H1 (cell line): ENCODE measurements around the gene URAD. TPM values are rescaled to one million over a fixed set of nuclear protein-coding genes. Genes with fewer than 3 reads are reported as not detected.

ENCODE experiments used
- CTCF ChIA-PET: fragments of 300-600 bp; sonication (Branson Sonifier 250); formaldehyde crosslinking; loops from one replicate; lab custom pipeline; 2021; ENCODE audit not compliant: partially characterized antibody; lab: Charles Lee
- POLR2A ChIA-PET: fragments of 300-600 bp; sonication (Branson Sonifier 250); formaldehyde crosslinking; loops from one replicate; lab custom pipeline; 2021; ENCODE audit warnings: inconsistent platforms; ENCODE audit not compliant: partially characterized antibody; lab: Charles Lee
- DNase-seq, 2 experiments: peaks; one replicate each; pipeline versions ENCODE4 v3.0.0 to v3.0.0-alpha.2; 2010 to 2022; ENCODE audit warnings: low spot score in 2 of 2, low read depth in 1 of 2, mixed read lengths in 1 of 2
- FAIRE-seq: peaks from 2 replicates; lab custom pipeline; 2011; peaks lifted over from hg19 to GRCh38; lab: Jason Lieb, UNC
- H2AFZ ChIP-seq: 2 replicates; pipeline ENCODE4 v1.8.1; 2012; ENCODE audit warnings: low read length, inconsistent platforms
- H2AK5ac ChIP-seq: 2 replicates; pipeline ENCODE4 v1.6.1; 2013; ENCODE audit warnings: low read depth, low read length
- H2BK120ac ChIP-seq: replicated peaks from 2 replicates; pipeline ENCODE3; 2013; ENCODE audit warnings: low read depth, low read length, inconsistent platforms
- H2BK12ac ChIP-seq: 2 replicates; pipeline ENCODE4 v1.6.1; 2013; ENCODE audit warnings: low read depth, low read length
- H2BK15ac ChIP-seq: 2 replicates; pipeline ENCODE4 v1.6.1; 2013; ENCODE audit warnings: low read length
- H2BK20ac ChIP-seq: 2 replicates; pipeline ENCODE4 v1.6.1; 2013; ENCODE audit warnings: low read length
- H2BK5ac ChIP-seq: 2 replicates; pipeline ENCODE4 v1.6.1; 2013; ENCODE audit warnings: low read depth, low read length
- H3K14ac ChIP-seq: 2 replicates; pipeline ENCODE4 v1.6.1; 2013; ENCODE audit warnings: inconsistent platforms; ENCODE audit not compliant: insufficient read length
- H3K18ac ChIP-seq: 2 replicates; pipeline ENCODE4 v1.6.1; 2013; ENCODE audit warnings: low read length; ENCODE audit errors: extremely low read depth
- H3K23ac ChIP-seq: 2 replicates; pipeline ENCODE4 v1.6.1; 2013; ENCODE audit warnings: inconsistent platforms; ENCODE audit not compliant: insufficient read length
- H3K23me2 ChIP-seq: 2 replicates; pipeline ENCODE4 v1.6.1; 2013; ENCODE audit warnings: low read depth, low read length
- H3K27ac ChIP-seq: 2 replicates; pipeline ENCODE4 v1.6.1; 2011; ENCODE audit warnings: low read depth, low read length, inconsistent platforms
- H3K27me3 ChIP-seq, 4 experiments: replicated peaks in 1 of 4; 1 replicate in 1 of 4; 2 replicates in 3 of 4; pipeline versions ENCODE4 v1.6.1 to v1.8.1; 2011 to 2013; ENCODE audit warnings: low read length in 3 of 4, mild to moderate bottlenecking in 3 of 4, inconsistent platforms in 2 of 4, mixed read lengths in 2 of 4, moderate library complexity in 1 of 4; ENCODE audit not compliant: control insufficient read depth in 3 of 4, insufficient read depth in 3 of 4; ENCODE audit errors: extremely low read depth in 1 of 4
- H3K36me3 ChIP-seq, 4 experiments: 2 replicates each; pipeline versions ENCODE4 v1.6.1 to v1.8.1; 2011 to 2013; ENCODE audit warnings: mild to moderate bottlenecking in 4 of 4, low read length in 3 of 4, moderate library complexity in 2 of 4, control low read depth in 1 of 4, inconsistent platforms in 1 of 4; ENCODE audit not compliant: insufficient read depth in 4 of 4, control insufficient read depth in 2 of 4
- H3K4ac ChIP-seq: replicated peaks from 2 replicates; pipeline ENCODE3; 2013; ENCODE audit warnings: low read length, low read depth, mixed read lengths, inconsistent platforms; ENCODE audit not compliant: insufficient read length
- H3K4me1 ChIP-seq, 4 experiments: replicated peaks in 1 of 4; 1 replicate in 1 of 4; 2 replicates in 3 of 4; pipeline versions ENCODE4 v1.6.1 to v1.8.1; 2011 to 2013; ENCODE audit warnings: low read length in 3 of 4, inconsistent platforms in 2 of 4, mixed read lengths in 1 of 4; ENCODE audit not compliant: insufficient read depth in 4 of 4, control insufficient read depth in 3 of 4
- H3K4me2 ChIP-seq, 2 experiments: 2 replicates each; pipeline versions ENCODE4 v1.6.1 to v1.8.1; 2011 to 2013; ENCODE audit warnings: low read depth in 2 of 2, low read length in 2 of 2, control low read depth in 1 of 2, inconsistent platforms in 1 of 2, mild to moderate bottlenecking in 1 of 2; ENCODE audit not compliant: insufficient read depth in 1 of 2
- H3K4me3 ChIP-seq, 4 experiments: fragments of 200-600, 300-600 bp in 1 of 4; sonication (generic), shearing (Covaris generic), sonication (Bioruptor Twin) in 1 of 4; 2 replicates each; pipeline versions ENCODE4 v1.5.1 to v1.8.1; 2011 to 2016; ENCODE audit warnings: low read length in 4 of 4, low read depth in 3 of 4, control low read depth in 2 of 4, inconsistent platforms in 2 of 4, mild to moderate bottlenecking in 2 of 4, mixed read lengths in 1 of 4, moderate library complexity in 1 of 4; ENCODE audit not compliant: insufficient read depth in 2 of 4; ENCODE audit errors: extremely low read depth in 1 of 4
- H3K56ac ChIP-seq: replicated peaks from 2 replicates; pipeline ENCODE3; 2013; ENCODE audit warnings: low read depth, mild to moderate bottlenecking, mixed read lengths, low read length, inconsistent platforms; ENCODE audit not compliant: insufficient read length
- H3K79me1 ChIP-seq: 2 replicates; pipeline ENCODE4 v1.6.1; 2013; ENCODE audit warnings: low read depth, low read length, control low read depth
- H3K79me2 ChIP-seq, 2 experiments: 2 replicates each; pipeline versions ENCODE4 v1.6.1 to v1.8.1; 2012 to 2013; ENCODE audit warnings: low read length in 2 of 2, mild to moderate bottlenecking in 2 of 2, inconsistent platforms in 1 of 2; ENCODE audit not compliant: insufficient read depth in 2 of 2, control insufficient read depth in 1 of 2
- H3K9ac ChIP-seq, 4 experiments: replicated peaks in 1 of 4; 1 replicate in 1 of 4; 2 replicates in 3 of 4; pipeline versions ENCODE4 v1.6.1 to v1.8.1; 2011 to 2013; ENCODE audit warnings: low read depth in 3 of 4, low read length in 3 of 4, control low read depth in 2 of 4, mild to moderate bottlenecking in 2 of 4, moderate library complexity in 2 of 4, inconsistent platforms in 1 of 4; ENCODE audit errors: extremely low read depth in 1 of 4
- H3K9me3 ChIP-seq, 2 experiments: 2 replicates each; pipeline versions ENCODE4 v1.6.1 to v1.8.1; 2012 to 2013; ENCODE audit warnings: mild to moderate bottlenecking in 2 of 2, moderate library complexity in 2 of 2, control low read depth in 1 of 2, inconsistent platforms in 1 of 2, low read depth in 1 of 2, low read length in 1 of 2, mixed read lengths in 1 of 2; ENCODE audit not compliant: insufficient read depth in 2 of 2
- H4K20me1 ChIP-seq, 2 experiments: replicated peaks in 1 of 2; 2 replicates each; pipeline versions ENCODE3 to v1.8.1; 2011 to 2013; ENCODE audit warnings: inconsistent platforms in 2 of 2, low read length in 2 of 2, mild to moderate bottlenecking in 1 of 2; ENCODE audit not compliant: insufficient read depth in 2 of 2, control insufficient read depth in 1 of 2
- H4K5ac ChIP-seq: 2 replicates; pipeline ENCODE4 v1.6.1; 2013; ENCODE audit warnings: low read length, low read depth, mixed read lengths, inconsistent platforms; ENCODE audit not compliant: insufficient read length
- H4K8ac ChIP-seq: 2 replicates; pipeline ENCODE4 v1.8.0; 2013; ENCODE audit warnings: mild to moderate bottlenecking, moderate library complexity, low read length, inconsistent platforms; ENCODE audit not compliant: insufficient read depth; ENCODE audit errors: extremely low read depth
- H4K91ac ChIP-seq: replicated peaks from 2 replicates; pipeline ENCODE3; 2013; ENCODE audit warnings: low read length, mixed read lengths, inconsistent platforms; ENCODE audit not compliant: insufficient read length
- EZH2 ChIP-seq: fragments of 200-600 bp; sonication (generic); IDR thresholded peaks from 2 replicates; pipeline ENCODE4 v1.7.1; 2012; ENCODE audit warnings: low read depth, mild to moderate bottlenecking, moderate library complexity, low read length, inconsistent platforms; ENCODE audit not compliant: severe bottlenecking
- HDAC2 ChIP-seq, 2 experiments: fragments of 300-600 bp in 1 of 2; sonication (generic) in 1 of 2; IDR thresholded peaks; 2 replicates each; pipeline ENCODE4 v1.6.1; 2011 to 2012; ENCODE audit warnings: low read depth in 2 of 2, low read length in 2 of 2, mild to moderate bottlenecking in 2 of 2, moderate library complexity in 2 of 2, borderline replicate concordance in 1 of 2, inconsistent platforms in 1 of 2
- KDM1A ChIP-seq: fragments of 200-600, 300-600 bp; sonication (generic); IDR thresholded peaks from 2 replicates; pipeline ENCODE4 v1.7.1; 2016; ENCODE audit warnings: mild to moderate bottlenecking, low read length, borderline replicate concordance
- SP2 ChIP-seq: IDR thresholded peaks from 2 replicates; pipeline ENCODE4 v1.6.1; 2012; ENCODE audit warnings: mild to moderate bottlenecking, low read length, inconsistent platforms
- WGBS, 2 experiments: shearing (Covaris generic) in 1 of 2; methylation state at CpG; one replicate each; pipeline versions ENCODE4 v1.1.6 to v1.1.7; 2013 to 2015; ENCODE audit warnings: low lambda C conversion rate in 2 of 2, mixed read lengths in 2 of 2, inconsistent platforms in 1 of 2, low coverage in 1 of 2, missing lambda C conversion rate in 1 of 2; ENCODE audit not compliant: insufficient replicate concordance in 2 of 2, insufficient coverage in 1 of 2, insufficient read length in 1 of 2; ENCODE audit errors: extremely low coverage in 1 of 2, missing lambda C conversion rate in 1 of 2; 5-methylcytosine and 5-hydroxymethylcytosine counted together
- polyA plus RNA-seq, 7 experiments: library from polyadenylated mRNA; depleted of rRNA in 3 of 7; stranded (reverse) in 5 of 7; unstranded in 2 of 7; fragments of >200 nt in 5 of 7; fragments of 200-250 nt in 2 of 7; gene quantifications; 1 replicate in 5 of 7; 2 replicates in 1 of 7; 4 replicates in 1 of 7; pipeline versions ENCODE4 v1.2.1 to v1.2.3, GENCODE V29; 2011 to 2013; ENCODE audit warnings: missing spikeins in 2 of 7, mixed read lengths in 2 of 7
- total RNA-seq: library from RNA; stranded (reverse); fragmentation: NEBNext Ultra II Directional; extraction: Animal tissue kit (Norgen Biotek cat#: 25700); gene quantifications from 2 replicates; pipeline ENCODE4 v1.2.1, GENCODE V29; 2021

The URAD gene
- total and polyA plus RNA-seq, 2 of the 8 experiments (the other 6 are each of a cell fraction or from before 2014, with no cell fraction given) = not detected

DNA sequence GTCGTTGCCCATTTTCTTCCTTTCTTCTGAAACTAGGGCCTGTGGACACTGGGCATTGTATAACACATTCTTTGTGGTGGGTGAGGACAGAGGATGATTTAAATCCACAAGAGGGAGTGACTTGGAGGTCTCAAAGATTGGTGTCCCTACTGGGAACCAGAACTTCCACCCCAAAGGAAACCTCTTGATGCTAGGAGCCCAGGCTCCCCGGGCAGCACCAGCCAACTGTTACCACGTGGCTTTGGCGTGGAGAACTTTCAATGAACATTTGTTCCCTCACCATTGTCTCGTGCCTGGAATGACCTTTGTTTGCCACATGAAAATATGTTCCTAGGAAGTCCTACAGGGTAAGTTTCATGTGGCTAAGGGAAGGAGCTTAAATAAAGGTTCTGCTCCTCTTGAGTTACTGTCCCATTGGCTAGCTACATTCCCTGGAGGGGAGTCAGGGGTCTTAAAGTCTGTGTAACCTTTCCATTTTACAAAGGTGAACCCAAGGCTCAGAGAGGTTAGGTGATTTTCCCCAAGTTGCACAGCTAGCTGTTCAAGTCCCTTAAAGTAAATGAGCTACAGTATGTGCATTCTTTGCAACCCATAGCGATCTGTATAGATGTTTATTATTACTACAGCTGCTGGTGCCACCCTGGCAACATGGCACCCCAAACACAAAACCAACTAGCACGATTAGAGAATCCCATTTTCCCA lies 14.4 kb downstream of the URAD start:
- Histone ChIP-seq H2BK15ac (no peak overlapping the region), H3K14ac (no peak overlapping the region), H2BK120ac (no peak overlapping the region), H4K8ac (no peak overlapping the region), H2BK12ac (no peak overlapping the region), H3K36me3 (peaks cover 0 to 10% (median 0%) of the 10 kb centered on the region in 4 experiments; a peak in 1 of 8 replicates), H3K18ac (no peak overlapping the region), H3K27me3 (peaks cover 94 to 100% (median 99%) of the 10 kb centered on the region in 4 experiments), H3K9me3 (no peaks in the 10 kb centered on the region), H3K23me2 (peaks cover 2% of the 10 kb centered on the region; the same call in 1 of the 2 replicates), H3K4me3 (no peak overlapping the region), H3K56ac (no peak overlapping the region), H2AFZ (no peak overlapping the region), H3K4me1 (peaks cover 5 to 38% (median 20%) of the 10 kb centered on the region in 4 experiments), H3K27ac (no peak overlapping the region), H3K79me1 (no peaks in the 10 kb centered on the region), H3K4ac (no peak overlapping the region), H4K20me1 (peaks cover 18 to 39% of the 10 kb centered on the region in 2 experiments), H2BK5ac (no peak overlapping the region), H3K9ac (no peak overlapping the region), H3K4me2 (no peak overlapping the region), H2AK5ac (no peak overlapping the region; the same call in 1 of the 2 replicates), H2BK20ac (no peak overlapping the region), H3K23ac (no peak overlapping the region), H4K91ac (no peak overlapping the region), H4K5ac (no peak overlapping the region), H3K79me2 (no peaks in the 10 kb centered on the region)
- CTCF ChIA-PET = interaction anchor here (2.5 to 20.5 kb wide), 4 partner anchors 5 to 148 kb away, joined by 6 to 283 read pairs (median 166); partner anchors contain the start of genes CDX2 and URAD
- WGBS, 2 experiments = 22% methylated on average over 7 of the region's 7 CpGs; no CpG with 5 or more reads in 1 of the 2 experiments
- POLR2A ChIA-PET = no interaction called here
- DNase-seq (no peak), FAIRE-seq (no peak)
- TF ChIP-seq HDAC2 (IDR thresholded peaks at IDR 0.05; ENCODE audit: borderline replicate concordance in 1 of 2, low read depth in 2 of 2, low read length in 2 of 2) (no peak), KDM1A (peak; percentile 72; the same call in 1 of the 2 replicates), EZH2 (no peak), SP2 (no peak)
